OCI-LY3 (cell line): ENCODE data around the gene PCBP3.

Experiments used
- H2AFZ ChIP-seq: fragments of 200-600, 300-600 bp; shearing (Covaris generic); 2 replicates; pipeline ENCODE4 v1.6.0; 2014; ENCODE audit warnings: antibody characterized with exemption, low read depth, low read length
- H3K27ac ChIP-seq: fragments of 200-600, 300-600 bp; sonication (generic); 2 replicates; pipeline ENCODE4 v1.5.1; 2014; ENCODE audit warnings: mild to moderate bottlenecking, low read length, moderate library complexity, mixed read lengths
- H3K27me3 ChIP-seq: fragments of 200-600, 300-600 bp; sonication (generic); 2 replicates; pipeline ENCODE4 v1.6.1; 2014; ENCODE audit warnings: low read depth, low read length, mixed read lengths
- H3K36me3 ChIP-seq: fragments of 200-600, 300-600 bp; sonication (generic); replicated peaks from 2 replicates; pipeline ENCODE3; 2014; ENCODE audit warnings: low read depth, low read length, mixed read lengths
- H3K4me1 ChIP-seq: fragments of 300-600, 200-600 bp; sonication (generic); 2 replicates; pipeline ENCODE4 v1.6.1; 2014; ENCODE audit warnings: low read length, mixed read lengths
- H3K4me2 ChIP-seq: fragments of 200-600, 300-600 bp; sonication (generic); 2 replicates; pipeline ENCODE4 v1.6.1; 2014; ENCODE audit warnings: low read length, mixed read lengths
- H3K4me3 ChIP-seq: fragments of 300-600, 200-600 bp; sonication (generic); 2 replicates; pipeline ENCODE4 v1.5.1; 2014; ENCODE audit warnings: antibody characterized with exemption, mild to moderate bottlenecking, low read length, moderate library complexity
- H3K79me2 ChIP-seq: fragments of 300-600, 200-600 bp; shearing (Covaris generic); 2 replicates; pipeline ENCODE4 v1.6.1; 2014; ENCODE audit warnings: mild to moderate bottlenecking, low read length, mixed read lengths
- H3K9ac ChIP-seq: fragments of 300-600, 200-600 bp; shearing (Covaris generic); 2 replicates; pipeline ENCODE4 v1.6.0; 2014; ENCODE audit warnings: mild to moderate bottlenecking, low read length, moderate library complexity
- H3K9me3 ChIP-seq: fragments of 200-600, 300-600 bp; shearing (Covaris generic); 2 replicates; pipeline ENCODE4 v1.6.1; 2014; ENCODE audit warnings: low read length, mixed read lengths; ENCODE audit not compliant: insufficient read depth
- H4K20me1 ChIP-seq: fragments of 200-600, 300-600 bp; sonication (generic); 2 replicates; pipeline ENCODE4 v1.6.1; 2016; ENCODE audit warnings: low read length, mixed read lengths; ENCODE audit not compliant: insufficient read depth
- EZH2phosphoT487 ChIP-seq: fragments of 200-600 bp; shearing (Covaris generic); IDR thresholded peaks from 2 replicates; pipeline ENCODE4 v1.6.1; 2018; ENCODE audit warnings: antibody characterized with exemption, mixed run types, low read depth
- TF ChIP-seq, protein P1 (sequence below): fragments of 200-600, 300-600 bp; sonication (generic); IDR thresholded peaks from 2 replicates; pipeline ENCODE4 v1.5.1; 2014; ENCODE audit warnings: antibody characterized with exemption, low read length, low read depth

PCBP3 gene

DNA sequence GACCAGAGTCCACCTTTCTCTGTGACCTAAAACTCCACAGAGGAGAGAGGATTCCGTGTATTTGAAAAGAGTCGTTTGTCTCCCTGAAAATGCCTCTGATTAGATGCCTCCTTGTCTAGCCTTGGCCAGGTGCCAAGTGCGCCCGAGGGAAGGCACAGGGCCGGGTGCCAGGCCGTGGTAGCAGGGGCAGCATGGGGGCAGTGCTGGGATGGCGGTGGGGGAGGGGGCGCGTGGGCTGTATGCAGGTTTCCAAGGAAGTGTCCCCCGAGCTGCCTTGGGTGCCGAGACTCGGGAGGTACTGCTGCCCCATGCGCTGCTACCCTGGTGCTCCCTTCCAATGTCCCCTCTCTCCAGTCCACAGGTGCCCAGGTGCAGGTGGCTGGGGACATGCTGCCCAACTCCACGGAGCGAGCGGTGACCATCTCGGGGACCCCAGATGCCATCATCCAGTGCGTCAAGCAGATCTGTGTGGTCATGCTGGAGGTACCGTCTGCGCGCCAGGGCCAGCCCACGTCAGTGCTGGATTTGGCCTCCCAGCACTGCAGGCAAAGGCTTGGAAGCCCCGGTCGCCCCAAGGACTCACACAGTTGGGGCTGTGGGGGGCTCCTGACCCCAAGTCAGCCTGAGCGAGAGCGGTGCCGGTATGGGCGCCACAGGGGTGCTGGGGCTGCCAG, 267.2 kb downstream of the PCBP3 start:
- H3K27me3 ChIP-seq = no peaks in the 10 kb centered on the region
- no peaks in the 10 kb centered on the region for H3K9me3 ChIP-seq
- no peaks in the 10 kb centered on the region for H3K4me1 ChIP-seq
- TF ChIP-seq EZH2phosphoT487 = no peak
- TF ChIP-seq, protein P1, sequence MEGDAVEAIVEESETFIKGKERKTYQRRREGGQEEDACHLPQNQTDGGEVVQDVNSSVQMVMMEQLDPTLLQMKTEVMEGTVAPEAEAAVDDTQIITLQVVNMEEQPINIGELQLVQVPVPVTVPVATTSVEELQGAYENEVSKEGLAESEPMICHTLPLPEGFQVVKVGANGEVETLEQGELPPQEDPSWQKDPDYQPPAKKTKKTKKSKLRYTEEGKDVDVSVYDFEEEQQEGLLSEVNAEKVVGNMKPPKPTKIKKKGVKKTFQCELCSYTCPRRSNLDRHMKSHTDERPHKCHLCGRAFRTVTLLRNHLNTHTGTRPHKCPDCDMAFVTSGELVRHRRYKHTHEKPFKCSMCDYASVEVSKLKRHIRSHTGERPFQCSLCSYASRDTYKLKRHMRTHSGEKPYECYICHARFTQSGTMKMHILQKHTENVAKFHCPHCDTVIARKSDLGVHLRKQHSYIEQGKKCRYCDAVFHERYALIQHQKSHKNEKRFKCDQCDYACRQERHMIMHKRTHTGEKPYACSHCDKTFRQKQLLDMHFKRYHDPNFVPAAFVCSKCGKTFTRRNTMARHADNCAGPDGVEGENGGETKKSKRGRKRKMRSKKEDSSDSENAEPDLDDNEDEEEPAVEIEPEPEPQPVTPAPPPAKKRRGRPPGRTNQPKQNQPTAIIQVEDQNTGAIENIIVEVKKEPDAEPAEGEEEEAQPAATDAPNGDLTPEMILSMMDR = no peak
- no peaks in the 10 kb centered on the region for H3K79me2 ChIP-seq
- H3K4me3 ChIP-seq = no peak overlapping the region
- H3K27ac ChIP-seq = no peak overlapping the region
- no peak overlapping the region for H3K4me2 ChIP-seq
- no peak overlapping the region for H3K9ac ChIP-seq
- no peaks in the 10 kb centered on the region for H3K36me3 ChIP-seq
- no peak overlapping the region for H2AFZ ChIP-seq
- no peaks in the 10 kb centered on the region for H4K20me1 ChIP-seq

DNA sequence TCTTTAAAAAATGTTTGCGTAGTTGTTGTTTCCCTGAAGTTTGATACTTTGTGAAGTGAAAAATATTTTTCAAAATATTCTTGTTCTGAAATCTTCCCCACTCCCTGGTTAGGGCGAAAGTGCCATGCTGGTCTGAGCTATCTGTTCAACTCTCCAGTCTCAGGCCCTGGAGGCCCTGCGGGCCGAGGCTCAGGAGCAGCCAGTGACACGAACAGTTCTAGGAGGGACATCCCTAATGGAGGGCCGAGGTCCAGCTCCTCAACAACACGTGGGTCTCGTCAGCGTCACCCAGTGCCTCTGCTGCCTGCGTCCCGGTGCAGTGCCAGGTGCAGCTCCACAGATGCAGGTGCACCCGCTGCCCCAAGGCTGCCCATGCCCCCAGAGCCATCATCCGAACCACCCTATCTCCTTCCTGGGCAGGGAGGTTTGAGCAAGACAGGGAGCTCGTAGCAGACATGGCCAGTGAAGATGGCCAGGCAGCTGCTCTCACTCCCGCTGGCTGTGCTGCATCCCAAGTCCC, 268.3 kb downstream of the PCBP3 start:
- Histone ChIP-seq H3K4me1 (no peaks in the 10 kb centered on the region), H3K9ac (no peak overlapping the region), H3K36me3 (no peaks in the 10 kb centered on the region), H3K79me2 (no peaks in the 10 kb centered on the region), H3K4me3 (no peak overlapping the region), H3K4me2 (no peak overlapping the region), H4K20me1 (no peaks in the 10 kb centered on the region), H2AFZ (no peak overlapping the region), H3K9me3 (no peaks in the 10 kb centered on the region), H3K27ac (no peak overlapping the region), H3K27me3 (no peaks in the 10 kb centered on the region)
- TF ChIP-seq EZH2phosphoT487 = no peak
- TF ChIP-seq, protein P1 = no peak

DNA sequence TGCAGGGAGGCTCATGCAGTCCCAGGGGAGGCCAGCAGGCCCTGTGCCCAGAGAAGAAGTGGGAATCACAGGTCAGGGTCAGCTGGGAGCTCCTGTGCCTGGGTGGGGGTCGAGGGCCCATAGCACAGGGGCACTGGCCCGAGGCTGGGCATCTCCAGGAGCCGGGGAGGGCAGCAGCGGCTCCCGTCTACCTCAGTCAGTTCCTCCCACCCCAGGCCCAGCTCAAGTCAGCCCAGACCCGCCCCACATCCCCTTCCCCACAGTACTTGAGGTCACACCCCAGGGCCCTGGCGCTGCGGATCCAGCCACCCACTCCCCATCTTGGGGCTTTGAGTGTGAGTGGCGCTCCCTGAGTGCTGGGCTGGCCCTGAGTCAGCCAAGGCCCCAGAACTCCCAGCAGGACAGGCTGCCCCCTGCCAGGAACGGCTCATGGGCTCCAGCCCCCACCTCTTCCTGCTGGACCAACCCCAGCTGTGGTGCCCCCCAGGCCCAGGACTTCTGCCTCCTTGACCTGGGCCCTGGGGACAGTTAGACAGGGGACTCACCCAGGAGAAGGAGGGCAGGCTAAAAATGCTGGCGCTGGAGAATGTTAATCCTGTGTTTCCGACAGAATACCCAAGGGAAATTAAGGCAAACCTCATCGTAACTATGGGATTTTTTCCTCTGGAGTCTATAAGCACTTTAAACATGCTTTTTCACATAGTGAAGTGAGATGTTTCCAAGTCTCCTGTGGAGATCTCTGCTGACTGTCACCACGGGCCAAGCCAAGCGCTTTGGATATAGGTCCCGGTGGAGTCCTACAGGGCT, 269.3 kb downstream of the PCBP3 start:
- H3K9me3 ChIP-seq = no peaks in the 10 kb centered on the region
- no peak overlapping the region for H3K4me3 ChIP-seq
- H4K20me1 ChIP-seq = no peaks in the 10 kb centered on the region
- H2AFZ ChIP-seq = no peak overlapping the region
- no peaks in the 10 kb centered on the region for H3K79me2 ChIP-seq
- TF ChIP-seq EZH2phosphoT487 = no peak
- TF ChIP-seq, protein P1 = no peak
- H3K9ac ChIP-seq = no peak overlapping the region
- no peaks in the 10 kb centered on the region for H3K27me3 ChIP-seq
- H3K27ac ChIP-seq = no peak overlapping the region
- no peak overlapping the region for H3K4me2 ChIP-seq
- H3K4me1 ChIP-seq = no peaks in the 10 kb centered on the region
- no peaks in the 10 kb centered on the region for H3K36me3 ChIP-seq

DNA sequence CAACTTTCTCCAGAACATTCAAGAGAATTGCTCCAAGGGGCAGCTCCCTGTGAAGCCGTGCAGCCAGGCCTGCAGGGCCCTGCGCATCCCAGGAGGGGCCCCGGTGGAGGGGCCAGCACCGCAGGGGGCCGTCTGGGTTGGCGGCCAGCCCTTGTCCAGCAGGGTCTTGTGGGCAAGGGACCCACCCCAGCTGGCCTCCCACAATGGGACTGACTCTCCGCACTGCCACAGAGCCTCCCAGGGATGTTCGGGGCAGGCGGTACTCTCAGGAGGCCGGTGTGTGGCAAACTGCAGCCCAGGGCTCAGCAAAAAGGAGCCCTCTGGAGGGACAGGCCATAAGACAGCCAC, 269.9 kb downstream of the PCBP3 start:
- H3K27me3 ChIP-seq = no peaks in the 10 kb centered on the region
- no peaks in the 10 kb centered on the region for H4K20me1 ChIP-seq
- no peaks in the 10 kb centered on the region for H3K9me3 ChIP-seq
- no peak overlapping the region for H3K9ac ChIP-seq
- no peaks in the 10 kb centered on the region for H3K4me1 ChIP-seq
- TF ChIP-seq EZH2phosphoT487 = no peak
- TF ChIP-seq, protein P1 = no peak
- H3K27ac ChIP-seq = no peak overlapping the region
- H3K4me2 ChIP-seq = no peak overlapping the region
- no peak overlapping the region for H3K4me3 ChIP-seq
- no peaks in the 10 kb centered on the region for H3K36me3 ChIP-seq
- no peak overlapping the region for H2AFZ ChIP-seq
- no peaks in the 10 kb centered on the region for H3K79me2 ChIP-seq
